ENCODE measurements around the gene KIRREL3. TPM values are rescaled to one million over a fixed set of nuclear protein-coding genes. Genes with fewer than 3 reads are reported as not detected.
A peak's percentile ranks its signal among the peaks of the same experiment; 100 is the strongest.

Gene KIRREL3
- total and polyA plus RNA-seq, 10 donors, result 0.50 to 5.4 (median 2.0) TPM

DNA sequence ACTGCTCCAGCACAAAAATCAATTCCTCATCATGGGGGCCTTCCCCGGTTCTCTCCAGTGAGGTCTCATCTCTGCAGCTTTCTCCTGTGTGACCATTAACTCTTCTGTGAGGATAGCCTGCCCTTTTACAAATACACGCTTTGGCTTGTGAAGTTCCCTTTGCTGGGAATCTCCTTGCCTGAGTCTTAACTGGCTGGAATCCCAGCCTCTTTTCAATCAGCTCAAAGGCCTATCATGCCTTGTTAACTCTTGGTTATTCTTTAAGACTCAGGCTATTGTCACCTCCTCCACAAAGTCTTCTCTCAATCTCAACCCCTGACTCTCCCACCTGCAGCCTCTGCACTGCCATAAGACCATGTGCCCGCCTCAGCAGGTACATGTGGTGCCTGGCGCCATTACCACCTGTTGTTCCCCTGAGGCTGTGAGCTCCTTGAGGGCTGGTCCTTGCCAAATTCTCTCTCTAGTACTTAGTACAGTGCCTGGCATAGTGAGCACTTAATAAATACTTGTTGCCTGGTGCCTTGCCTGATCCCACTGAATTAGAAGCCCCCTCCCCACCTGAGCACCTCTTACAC, 516.9 kb downstream of the KIRREL3 start:
- no peak overlapping the region for H3K27ac ChIP-seq
- intact Hi-C loops (cut with DNase I; ENCODE audit: low total_unique reads), result loop anchor here (5.0 kb wide), 2 partner anchors 46 to 176 kb away; no protein-coding TSS in a partner anchor

GRCh38 chr11:126482586-126483108, 517.9 kb downstream of the KIRREL3 start:
- H3K27ac ChIP-seq, result no peak overlapping the region
- TF ChIP-seq POLR2A (IDR thresholded peaks at IDR 0.05) (no peak), POLR2AphosphoS5 (IDR thresholded peaks at IDR 0.05) (no peak)
- TF ChIP-seq, protein P1, sequence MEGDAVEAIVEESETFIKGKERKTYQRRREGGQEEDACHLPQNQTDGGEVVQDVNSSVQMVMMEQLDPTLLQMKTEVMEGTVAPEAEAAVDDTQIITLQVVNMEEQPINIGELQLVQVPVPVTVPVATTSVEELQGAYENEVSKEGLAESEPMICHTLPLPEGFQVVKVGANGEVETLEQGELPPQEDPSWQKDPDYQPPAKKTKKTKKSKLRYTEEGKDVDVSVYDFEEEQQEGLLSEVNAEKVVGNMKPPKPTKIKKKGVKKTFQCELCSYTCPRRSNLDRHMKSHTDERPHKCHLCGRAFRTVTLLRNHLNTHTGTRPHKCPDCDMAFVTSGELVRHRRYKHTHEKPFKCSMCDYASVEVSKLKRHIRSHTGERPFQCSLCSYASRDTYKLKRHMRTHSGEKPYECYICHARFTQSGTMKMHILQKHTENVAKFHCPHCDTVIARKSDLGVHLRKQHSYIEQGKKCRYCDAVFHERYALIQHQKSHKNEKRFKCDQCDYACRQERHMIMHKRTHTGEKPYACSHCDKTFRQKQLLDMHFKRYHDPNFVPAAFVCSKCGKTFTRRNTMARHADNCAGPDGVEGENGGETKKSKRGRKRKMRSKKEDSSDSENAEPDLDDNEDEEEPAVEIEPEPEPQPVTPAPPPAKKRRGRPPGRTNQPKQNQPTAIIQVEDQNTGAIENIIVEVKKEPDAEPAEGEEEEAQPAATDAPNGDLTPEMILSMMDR (IDR thresholded peaks at IDR 0.05 in 8 of 11, conservative IDR thresholded peaks at IDR 0.05 in 3 of 11), result no peak
- H3K27me3 ChIP-seq (replicated peaks in 1 of 7), result no peaks in the 10 kb centered on the region
- no peaks in the 10 kb centered on the region for H3K9me3 ChIP-seq
- H3K36me3 ChIP-seq, result no peaks in the 10 kb centered on the region
- peak; percentile 62 for DNase-seq
- peaks cover 0 to 30% (median 16%) of the 10 kb centered on the region in 6 donors for H3K4me1 ChIP-seq
- 84 to 92% (median 91%) methylated on average over 5 of the region's 5 CpGs for WGBS, 5 donors
- intact Hi-C loops (cut with DNase I; ENCODE audit: low total_unique reads), result loop anchor here (5.0 kb wide), 2 partner anchors 45 to 175 kb away; no protein-coding TSS in a partner anchor
- no peak overlapping the region for H3K4me3 ChIP-seq

More for the DNA sequence above, 516.9 kb downstream of the KIRREL3 start:
- Histone ChIP-seq H3K4me1 (peaks cover 0 to 20% (median 9%) of the 10 kb centered on the region in 6 donors), H3K27me3 (replicated peaks in 1 of 7) (no peaks in the 10 kb centered on the region), H3K9me3 (no peaks in the 10 kb centered on the region), H3K4me3 (no peak overlapping the region), H3K36me3 (no peaks in the 10 kb centered on the region)
- TF ChIP-seq POLR2A (IDR thresholded peaks at IDR 0.05), result no peak
- TF ChIP-seq, protein P1 (IDR thresholded peaks at IDR 0.05 in 8 of 11, conservative IDR thresholded peaks at IDR 0.05 in 3 of 11), result no peak
- no peak for TF ChIP-seq POLR2AphosphoS5 (IDR thresholded peaks at IDR 0.05)
- peak; percentile 17 for DNase-seq
- WGBS, 5 donors, result 80 to 96% (median 92%) methylated on average over 3 to 4 of the region's 4 CpGs

GRCh38 chr11:126481303-126481680, 519.3 kb downstream of the KIRREL3 start:
- WGBS, 5 donors, result 80 to 89% (median 86%) methylated on average over 5 of the region's 5 CpGs
- intact Hi-C loops (cut with DNase I; ENCODE audit: low total_unique reads), result loop anchor here (5.0 kb wide), 2 partner anchors 44 to 174 kb away; no protein-coding TSS in a partner anchor
- DNase-seq, result peak; percentile 67
- Histone ChIP-seq H3K27me3 (replicated peaks in 1 of 7) (no peaks in the 10 kb centered on the region), H3K4me3 (no peak overlapping the region), H3K9me3 (no peaks in the 10 kb centered on the region), H3K4me1 (peaks cover 0 to 38% (median 21%) of the 10 kb centered on the region in 6 donors), H3K27ac (no peak overlapping the region), H3K36me3 (no peaks in the 10 kb centered on the region)
- TF ChIP-seq, protein P1 (IDR thresholded peaks at IDR 0.05 in 8 of 11, conservative IDR thresholded peaks at IDR 0.05 in 3 of 11), result no peak
- TF ChIP-seq POLR2A (IDR thresholded peaks at IDR 0.05) (no peak), POLR2AphosphoS5 (IDR thresholded peaks at IDR 0.05) (no peak)
